HEK293T (cell line): ENCODE measurements around the gene C5orf47.

Source experiments
- ARNT ChIP-seq: fragments of 450-650 bp; IDR thresholded peaks from 2 replicates; pipeline ENCODE4 v1.6.1; 2017; ENCODE audit warnings: mild to moderate bottlenecking
- BHLHE40 ChIP-seq: fragments of 450-650 bp; IDR thresholded peaks from 2 replicates; pipeline ENCODE4 v1.6.1; 2016; ENCODE audit warnings: mild to moderate bottlenecking, moderate library complexity, borderline replicate concordance
- CTBP1 ChIP-seq: fragments of 450-650 bp; IDR thresholded peaks from 2 replicates; pipeline ENCODE4 v1.6.1; 2016; ENCODE audit warnings: borderline replicate concordance
- ELF4 ChIP-seq: fragments of 450-650 bp; IDR thresholded peaks from 2 replicates; pipeline ENCODE4 v1.6.1; 2017; ENCODE audit warnings: antibody characterized with exemption
- FOXK2 ChIP-seq: fragments of 450-650 bp; IDR thresholded peaks from 2 replicates; pipeline ENCODE4 v1.6.1; 2016; ENCODE audit warnings: mild to moderate bottlenecking
- FOXM1 ChIP-seq: fragments of 450-650 bp; IDR thresholded peaks from 2 replicates; pipeline ENCODE4 v1.6.1; 2017; ENCODE audit warnings: mild to moderate bottlenecking, borderline replicate concordance
- HDGF ChIP-seq: fragments of 450-650 bp; IDR thresholded peaks from 2 replicates; pipeline ENCODE4 v1.6.1; 2017; ENCODE audit warnings: antibody characterized with exemption, borderline replicate concordance
- LEF1 ChIP-seq: fragments of 450-650 bp; IDR thresholded peaks from 2 replicates; pipeline ENCODE4 v1.6.1; 2017; ENCODE audit warnings: mild to moderate bottlenecking, borderline replicate concordance
- NFRKB ChIP-seq: fragments of 450-650 bp; IDR thresholded peaks from 2 replicates; pipeline ENCODE4 v1.6.1; 2016; ENCODE audit warnings: mild to moderate bottlenecking, moderate library complexity
- SP1 ChIP-seq: fragments of 450-650 bp; IDR thresholded peaks from 2 replicates; pipeline ENCODE4 v1.6.1; 2017
- SUZ12 ChIP-seq: fragments of 450-650 bp; IDR thresholded peaks from 2 replicates; pipeline ENCODE4 v1.6.1; 2016; ENCODE audit warnings: mild to moderate bottlenecking
- TARDBP ChIP-seq: fragments of 450-650 bp; IDR thresholded peaks from 2 replicates; pipeline ENCODE4 v1.6.1; 2016
- ZNF384 ChIP-seq: fragments of 450-650 bp; IDR thresholded peaks from 2 replicates; pipeline ENCODE4 v1.6.1; 2016
- TF ChIP-seq, protein P1 (sequence below): fragments of 450-650 bp; IDR thresholded peaks from 2 replicates; pipeline ENCODE4 v1.6.1; 2016

DNA sequence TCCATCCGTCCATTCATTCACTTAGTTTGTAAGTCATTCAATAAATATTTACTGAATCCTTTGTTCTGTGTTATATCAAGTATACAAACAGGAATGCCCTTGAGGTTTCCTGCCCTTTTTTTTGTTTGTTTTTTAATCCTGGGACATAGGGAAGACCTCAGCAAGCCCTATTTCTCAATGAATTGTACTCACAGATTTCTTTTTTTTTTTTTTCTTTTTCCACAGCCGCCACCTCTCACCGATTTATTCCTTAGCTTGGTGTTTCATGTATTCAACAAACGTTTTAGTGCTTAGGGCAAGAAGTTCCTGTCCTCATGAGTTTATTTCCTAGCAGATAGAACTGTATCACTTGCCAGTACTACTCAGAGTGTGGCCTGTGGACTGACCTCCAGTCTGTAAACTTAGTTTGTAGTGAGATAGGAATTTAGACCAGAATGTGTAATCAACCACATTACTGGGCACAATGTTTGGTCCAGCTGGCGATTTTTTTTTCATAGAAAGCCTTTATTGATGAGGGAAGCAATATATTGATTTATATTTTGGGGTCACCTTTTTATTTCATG, 35.4 kb upstream of the C5orf47 start:
- TF ChIP-seq TARDBP, result no peak
- no peak for TF ChIP-seq ZNF384
- TF ChIP-seq LEF1, result no peak
- TF ChIP-seq, protein P1, sequence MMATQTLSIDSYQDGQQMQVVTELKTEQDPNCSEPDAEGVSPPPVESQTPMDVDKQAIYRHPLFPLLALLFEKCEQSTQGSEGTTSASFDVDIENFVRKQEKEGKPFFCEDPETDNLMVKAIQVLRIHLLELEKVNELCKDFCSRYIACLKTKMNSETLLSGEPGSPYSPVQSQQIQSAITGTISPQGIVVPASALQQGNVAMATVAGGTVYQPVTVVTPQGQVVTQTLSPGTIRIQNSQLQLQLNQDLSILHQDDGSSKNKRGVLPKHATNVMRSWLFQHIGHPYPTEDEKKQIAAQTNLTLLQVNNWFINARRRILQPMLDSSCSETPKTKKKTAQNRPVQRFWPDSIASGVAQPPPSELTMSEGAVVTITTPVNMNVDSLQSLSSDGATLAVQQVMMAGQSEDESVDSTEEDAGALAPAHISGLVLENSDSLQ, result no peak
- TF ChIP-seq ARNT, result no peak
- no peak for TF ChIP-seq CTBP1
- TF ChIP-seq HDGF, result no peak
- no peak for TF ChIP-seq BHLHE40
- TF ChIP-seq ELF4, result no peak
- no peak for TF ChIP-seq FOXM1
- TF ChIP-seq FOXK2, result no peak
- TF ChIP-seq SP1, result no peak
- TF ChIP-seq SUZ12, result no peak
- TF ChIP-seq NFRKB, result no peak
